K562 (cell line): ENCODE measurements around the gene HOXB3. TPM values are rescaled to one million over a fixed set of nuclear protein-coding genes. Genes with fewer than 3 reads are reported as not detected.
"Not testable (repeated sequence)": the region's sequence is repeated elsewhere in the genome, so short reads cannot be mapped to it uniquely, and the experiment has no call there.

ENCODE experiments used
- ATAC-seq: fragments of 200-7000 bp; cut with Tn5 transposase; 3 replicates; pipeline ENCODE4 v1.9.1; 2020; ENCODE audit warnings: moderate library complexity
- BruUV-seq: library from RNA; stranded (reverse); fragments of 400-500 nt; replicated peaks from 2 replicates; lab custom pipeline; 2021; lab: Mats Ljungman, UMichigan
- CTCF ChIA-PET: fragments of 300-600 bp; formaldehyde crosslinking; extraction: SDS; loops from one replicate; lab custom pipeline; 2021; ENCODE audit warnings: low intra/inter-chr PET ratio; lab: Yijun Ruan, JAX
- POLR2A ChIA-PET: fragments of 300-600, 350-650 bp; sonication (Branson Sonifier 250); formaldehyde crosslinking; extraction: SDS; loops from one replicate; lab custom pipeline; 2021; ENCODE audit warnings: antibody characterized with exemption, inconsistent platforms; lab: Yijun Ruan, JAX
- DNase-seq, 4 experiments: peaks; one replicate each; pipeline versions ENCODE4 v3.0.0 to v3.0.0-alpha.2; 2011 to 2018; ENCODE audit warnings: low spot score in 3 of 4, mixed read lengths in 3 of 4; ENCODE audit errors: extremely low read depth in 1 of 4
- FAIRE-seq: peaks from 2 replicates; lab custom pipeline; 2011; peaks lifted over from hg19 to GRCh38; lab: Jason Lieb, UNC
- H2AFZ ChIP-seq: 2 replicates; pipeline ENCODE4 v1.6.0; 2011; ENCODE audit warnings: low read depth, low read length, control low read depth, inconsistent platforms
- H3K27ac ChIP-seq: fragments of 200-600 bp; 3 replicates; pipeline ENCODE4 v1.8.0; 2011; ENCODE audit warnings: low read depth, mild to moderate bottlenecking, control low read depth, inconsistent platforms, low read length, moderate library complexity, mixed read lengths; ENCODE audit errors: extremely low read depth
- H3K27me3 ChIP-seq, 2 experiments: fragments of 300-600 bp in 1 of 2; 2 replicates in 1 of 2; 3 replicates in 1 of 2; pipeline versions ENCODE4 v1.6.0 to v1.8.0; 2011; ENCODE audit warnings: inconsistent platforms in 2 of 2, low read length in 2 of 2, mild to moderate bottlenecking in 1 of 2, mixed read lengths in 1 of 2, moderate library complexity in 1 of 2; ENCODE audit not compliant: control insufficient read depth in 2 of 2, insufficient read depth in 2 of 2
- H3K36me3 ChIP-seq: fragments of 300-600 bp; 3 replicates; pipeline ENCODE4 v1.8.0; 2011; ENCODE audit warnings: mild to moderate bottlenecking, low read length, inconsistent platforms; ENCODE audit not compliant: control insufficient read depth, insufficient read depth
- H3K4me1 ChIP-seq, 2 experiments: fragments of 200-600 bp in 1 of 2; replicated peaks in 1 of 2; 2 replicates in 1 of 2; 3 replicates in 1 of 2; pipeline versions ENCODE4 v1.5.1 to v1.8.0; 2011; ENCODE audit warnings: inconsistent platforms in 2 of 2, low read length in 2 of 2, mild to moderate bottlenecking in 1 of 2, mixed read lengths in 1 of 2, moderate library complexity in 1 of 2; ENCODE audit not compliant: control insufficient read depth in 2 of 2, insufficient read depth in 2 of 2
- H3K4me2 ChIP-seq: 2 replicates; pipeline ENCODE4 v1.6.1; 2011; ENCODE audit warnings: low read length, control low read depth, inconsistent platforms, mixed read lengths; ENCODE audit not compliant: insufficient read depth
- H3K4me3 ChIP-seq: fragments of 200-600 bp; sonication (generic), shearing (Covaris generic); 2 replicates; pipeline ENCODE4 v1.5.1; 2016; ENCODE audit warnings: control low read depth, inconsistent platforms
- H3K79me2 ChIP-seq: fragments of 200-600 bp; 3 replicates; pipeline ENCODE4 v1.8.0; 2011; ENCODE audit warnings: low read length, inconsistent platforms; ENCODE audit not compliant: control insufficient read depth, insufficient read depth
- H3K9ac ChIP-seq, 2 experiments: 2 replicates each; pipeline versions ENCODE4 v1.6.0 to v1.6.1; 2011; ENCODE audit warnings: low read depth in 2 of 2, low read length in 2 of 2, control low read depth in 1 of 2, inconsistent platforms in 1 of 2, mild to moderate bottlenecking in 1 of 2, mixed read lengths in 1 of 2; ENCODE audit not compliant: insufficient read depth in 1 of 2
- H3K9me1 ChIP-seq: one replicate; pipeline ENCODE4 v1.6.0; 2011; ENCODE audit warnings: inconsistent platforms, mild to moderate bottlenecking, low read length, moderate library complexity; ENCODE audit not compliant: control insufficient read depth, insufficient read depth
- H3K9me3 ChIP-seq: replicated peaks from 2 replicates; pipeline ENCODE4 v1.5.1; 2011; ENCODE audit warnings: low read depth, low read length, inconsistent platforms; ENCODE audit not compliant: control insufficient read depth, insufficient read depth
- H4K20me1 ChIP-seq: replicated peaks from 2 replicates; pipeline ENCODE4 v1.6.1; 2011; ENCODE audit warnings: low read length, inconsistent platforms, mixed read lengths; ENCODE audit not compliant: control insufficient read depth, insufficient read depth
- KDM1A ChIP-seq, 2 experiments: fragments of 450-650 bp; IDR thresholded peaks; 2 replicates each; pipeline ENCODE4 v1.6.1; 2016; ENCODE audit warnings: mild to moderate bottlenecking in 2 of 2
- RBM25 ChIP-seq: fragments of 200-400 bp; formaldehyde crosslinking; IDR thresholded peaks from 2 replicates; pipeline ENCODE4 v1.6.1; 2018; ENCODE audit warnings: low read length, low read depth, moderate library complexity; ENCODE audit not compliant: severe bottlenecking
- SMAD4 ChIP-seq: fragments of 250-450 bp; sonication (Bioruptor Pico); conservative IDR thresholded peaks from 2 replicates; pipeline ENCODE4 v1.8.0; 2021; ENCODE audit warnings: inconsistent platforms, mild to moderate bottlenecking, moderate library complexity
- SREBF1 ChIP-seq: fragments of 150-350 bp; IDR thresholded peaks from 2 replicates; pipeline ENCODE4 v1.6.1; 2014; ENCODE audit warnings: antibody characterized with exemption, low read depth, low read length, borderline replicate concordance
- THAP7 ChIP-seq: fragments of 250-450 bp; sonication (Bioruptor Pico); IDR thresholded peaks from 2 replicates; pipeline ENCODE4 v1.5.0; 2021
- ZNF146 ChIP-seq: IDR thresholded peaks from one replicate; pipeline ENCODE4 v1.6.1; 2018; ENCODE audit warnings: missing compliant biosample characterization; ENCODE audit not compliant: unreplicated experiment
- ZNF431 ChIP-seq: sonication (generic); formaldehyde crosslinking; IDR thresholded peaks from 2 replicates; pipeline ENCODE4 v1.8.0; 2022; ENCODE audit warnings: mild to moderate bottlenecking, missing genetic modification reagents
- ZNF644 ChIP-seq: fragments of 200-800 bp; sonication (Bioruptor generic); IDR thresholded peaks from 2 replicates; pipeline ENCODE4 v1.6.1; 2016; ENCODE audit warnings: low read depth, missing genetic modification characterization, missing compliant biosample characterization
- WGBS: fragments of 100-300 bp; shearing (Covaris generic); methylation state at CpG from one replicate; pipeline ENCODE4 v1.1.6; 2016; ENCODE audit warnings: low coverage, mixed read lengths; ENCODE audit not compliant: insufficient coverage; ENCODE audit errors: missing lambda C conversion rate; 5-methylcytosine and 5-hydroxymethylcytosine counted together
- in situ Hi-C: fragments of 300-500 bp; cut with MboI; formaldehyde crosslinking; loops from 4 replicates; pipeline ENCODE4 v1.15.0; 2018; ENCODE audit warnings: inconsistent platforms, mixed read lengths
- intact Hi-C: fragments of 100-400 bp; cut with micrococcal nuclease; formaldehyde crosslinking; loops from 2 replicates; pipeline ENCODE4 v1.14.2; 2022
- polyA plus RNA-seq, 8 experiments: library from polyadenylated mRNA; depleted of rRNA in 4 of 8; stranded (reverse) in 5 of 8; unstranded in 3 of 8; fragments of >200 nt; fragmentation: Nextera tagmentation in 2 of 8; fragmentation: Illumina TruSeq in 1 of 8; extraction: Ambion mirVana in 2 of 8; extraction: Trizol in 1 of 8; gene quantifications; 2 replicates each; pipeline versions ENCODE4 v1.2.1 to v1.2.3, GENCODE V29; 2011 to 2014; ENCODE audit warnings: inconsistent platforms in 1 of 8, missing spikeins in 1 of 8
- total RNA-seq, 7 experiments: library from RNA; depleted of rRNA in 6 of 7; stranded (reverse); fragments of >200 nt in 6 of 7; fragmentation: Illumina TruSeq in 2 of 7; extraction: Trizol in 2 of 7; gene quantifications; 2 replicates each; pipeline versions ENCODE4 v1.2.1 to v1.2.3, GENCODE V29; 2011 to 2021; ENCODE audit warnings: low replicate concordance in 1 of 7

Gene HOXB3
- total and polyA plus RNA-seq, 9 of the 15 experiments (the other 6 are each of a cell fraction or from before 2014, with no cell fraction given) = 2.4 to 41.3 (median 20.2) TPM

- Histone ChIP-seq H3K4me2 (no peak overlapping the region), H3K27ac (no peak overlapping the region), H4K20me1 (no peaks in the 10 kb centered on the region), H2AFZ (no peak overlapping the region), H3K9me1 (no peaks in the 10 kb centered on the region), H3K36me3 (no peaks in the 10 kb centered on the region), H3K27me3 (no peaks in the 10 kb centered on the region), H3K4me1 (peaks cover 0 to 33% of the 10 kb centered on the region in 2 experiments; a peak in 4 of 5 replicates), H3K79me2 (no peaks in the 10 kb centered on the region), H3K4me3 (no peak overlapping the region), H3K9ac (no peak overlapping the region), H3K9me3 (no peaks in the 10 kb centered on the region)
- in situ Hi-C loops (no loop called here), intact Hi-C loops (no loop called here)
- no peak for FAIRE-seq
- BruUV-seq = no TSS peak
- TF ChIP-seq SMAD4 (CRISPR knock-in tag) (no peak), KDM1A (IDR thresholded peaks at IDR 0.05) (0 out of 4 replicates have a peak, but pooled peaks of 1 of the 2 experiments have one; percentile 11), ZNF146 (CRISPR knock-in tag) (peak; percentile 52), THAP7 (CRISPR knock-in tag) (no peak), ZNF644 (tag) (no peak), SREBF1 (no peak), ZNF431 (CRISPR knock-in tag) (no peak), RBM25 (peak; percentile 39)
- CTCF ChIA-PET = no interaction called here
- 91% methylated on average over 2 of the region's 2 CpGs for WGBS
- DNase-seq = no peak
- POLR2A ChIA-PET = no interaction called here
- no peak for ATAC-seq
Measured at GRCh38 chr17:48510381-48510760, 79.7 kb downstream of the HOXB3 start.

- H3K4me1 ChIP-seq = peaks cover 0 to 35% of the 10 kb centered on the region in 2 experiments; a peak in 4 of 5 replicates
- H3K4me3 ChIP-seq, H2AFZ ChIP-seq, intact Hi-C loops, BruUV-seq, FAIRE-seq, CTCF ChIA-PET, H3K27ac ChIP-seq, H3K27me3 ChIP-seq, POLR2A ChIA-PET, H3K9ac ChIP-seq, H3K79me2 ChIP-seq, DNase-seq, H3K36me3 ChIP-seq, H3K4me2 ChIP-seq, H3K9me1 ChIP-seq, H3K9me3 ChIP-seq, H4K20me1 ChIP-seq, in situ Hi-C loops, ATAC-seq: not testable (repeated sequence)
- 87% methylated on average over 7 of the region's 7 CpGs for WGBS
Measured at GRCh38 chr17:48509708-48510107, 80.3 kb downstream of the HOXB3 start.
